Astrocyte (in vitro differentiated cells and primary cell): ENCODE data around the gene SLC10A1. TPM values are rescaled to one million over a fixed set of nuclear protein-coding genes. Genes with fewer than 3 reads are reported as not detected.

Source experiments
- DNase-seq: peaks from one replicate; pipeline ENCODE4 v3.0.0-alpha.2; 2010; ENCODE audit warnings: low read depth
- FAIRE-seq: peaks from 2 replicates; lab custom pipeline; 2011; peaks lifted over from hg19 to GRCh38; lab: Jason Lieb, UNC
- H2AFZ ChIP-seq: 2 replicates; pipeline ENCODE4 v1.6.0; 2012; ENCODE audit warnings: low read depth, low read length, inconsistent platforms
- H3K27ac ChIP-seq: 2 replicates; pipeline ENCODE4 v1.5.1; 2011; ENCODE audit warnings: low read depth, low read length, inconsistent platforms
- H3K27me3 ChIP-seq: 2 replicates; pipeline ENCODE4 v1.6.0; 2011; ENCODE audit warnings: low read length, inconsistent platforms; ENCODE audit not compliant: insufficient read depth
- H3K36me3 ChIP-seq: 2 replicates; pipeline ENCODE4 v1.5.1; 2011; ENCODE audit warnings: low read length, inconsistent platforms; ENCODE audit not compliant: insufficient read depth
- H3K4me1 ChIP-seq: 2 replicates; pipeline ENCODE4 v1.5.1; 2011; ENCODE audit warnings: low read length, inconsistent platforms; ENCODE audit not compliant: insufficient read depth
- H3K4me2 ChIP-seq: 2 replicates; pipeline ENCODE4 v1.6.0; 2012; ENCODE audit warnings: low read length, inconsistent platforms
- H3K4me3 ChIP-seq: 2 replicates; pipeline ENCODE4 v1.5.1; 2011; ENCODE audit warnings: low read depth, mild to moderate bottlenecking, low read length, inconsistent platforms; ENCODE audit not compliant: insufficient read depth
- H3K79me2 ChIP-seq: 2 replicates; pipeline ENCODE4 v1.6.0; 2012; ENCODE audit warnings: mild to moderate bottlenecking, low read length, inconsistent platforms; ENCODE audit not compliant: insufficient read depth
- H3K9ac ChIP-seq: 2 replicates; pipeline ENCODE4 v1.6.0; 2012; ENCODE audit warnings: mild to moderate bottlenecking, low read length, inconsistent platforms
- H3K9me3 ChIP-seq: 2 replicates; pipeline ENCODE4 v1.5.1; 2012; ENCODE audit warnings: low read depth, mild to moderate bottlenecking, low read length, inconsistent platforms; ENCODE audit not compliant: insufficient read depth
- H4K20me1 ChIP-seq: 2 replicates; pipeline ENCODE4 v1.6.0; 2012; ENCODE audit warnings: low read length, inconsistent platforms; ENCODE audit not compliant: insufficient read depth
- H3K27ac Mint-ChIP-seq: one replicate; pipeline ENCODE4 v1.8.0; 2021; ENCODE audit warnings: mild to moderate bottlenecking, mixed read lengths; ENCODE audit not compliant: unreplicated experiment
- H3K27me3 Mint-ChIP-seq: one replicate; pipeline ENCODE4 v1.8.0; 2021; ENCODE audit warnings: low read depth, mixed read lengths; ENCODE audit not compliant: unreplicated experiment
- H3K36me3 Mint-ChIP-seq: one replicate; pipeline ENCODE4 v1.8.0; 2021; ENCODE audit warnings: low read depth, mixed read lengths; ENCODE audit not compliant: unreplicated experiment
- H3K4me1 Mint-ChIP-seq: one replicate; pipeline ENCODE4 v1.8.0; 2021; ENCODE audit warnings: low read depth, mixed read lengths; ENCODE audit not compliant: unreplicated experiment
- H3K4me3 Mint-ChIP-seq: one replicate; pipeline ENCODE4 v1.8.0; 2021; ENCODE audit warnings: mild to moderate bottlenecking, moderate library complexity, mixed read lengths; ENCODE audit not compliant: unreplicated experiment
- H3K9me3 Mint-ChIP-seq: one replicate; pipeline ENCODE4 v1.8.0; 2021; ENCODE audit warnings: mild to moderate bottlenecking, mixed read lengths; ENCODE audit not compliant: unreplicated experiment
- CTCF ChIP-seq: IDR thresholded peaks from 2 replicates; pipeline ENCODE4 v1.5.1; 2011; ENCODE audit warnings: low read depth, mild to moderate bottlenecking, inconsistent platforms, low read length, moderate library complexity; ENCODE audit not compliant: insufficient read depth
- EZH2 ChIP-seq: IDR thresholded peaks from 2 replicates; pipeline ENCODE4 v1.6.1; 2012; ENCODE audit warnings: mild to moderate bottlenecking, low read length, inconsistent platforms; ENCODE audit not compliant: insufficient read depth
- total RNA-seq: library from RNA; stranded (reverse); gene quantifications from 2 replicates; pipeline ENCODE4 v1.2.1, GENCODE V29; 2021

SLC10A1 gene
- total RNA-seq, 1 donor from 2014 or later = not detected

- Histone ChIP-seq H3K9me3 (no peaks in the 10 kb centered on the region), H3K79me2 (peaks cover 23% of the 10 kb centered on the region), H3K4me3 (no peak overlapping the region), H4K20me1 (peaks cover 68% of the 10 kb centered on the region), H3K4me1 (no peaks in the 10 kb centered on the region), H3K36me3 (peaks cover 62% of the 10 kb centered on the region), H3K27ac (no peak overlapping the region), H2AFZ (no peak overlapping the region), H3K9ac (no peak overlapping the region), H3K27me3 (no peaks in the 10 kb centered on the region), H3K4me2 (no peak overlapping the region)
- DNase-seq (no peak), FAIRE-seq (no peak)
- Mint-ChIP-seq H3K36me3 (peaks cover 10% of the 10 kb centered on the region), H3K27me3 (no peaks in the 10 kb centered on the region), H3K27ac (no peak overlapping the region), H3K4me1 (peaks cover 5% of the 10 kb centered on the region), H3K4me3 (no peak overlapping the region), H3K9me3 (no peaks in the 10 kb centered on the region)
- TF ChIP-seq EZH2 (no peak), CTCF (no peak)
Observed at GRCh38 chr14:69776875-69777453, 20.1 kb downstream of the SLC10A1 start.

GRCh38 chr14:69775012-69775411 is 22.0 kb downstream of the SLC10A1 start:
- Histone ChIP-seq H3K4me2 (no peak overlapping the region), H3K27ac (no peak overlapping the region), H3K79me2 (peaks cover 36% of the 10 kb centered on the region), H3K4me3 (no peak overlapping the region), H3K36me3 (peaks cover 78% of the 10 kb centered on the region), H3K4me1 (no peaks in the 10 kb centered on the region), H4K20me1 (peaks cover 83% of the 10 kb centered on the region), H3K9me3 (no peaks in the 10 kb centered on the region), H3K9ac (no peak overlapping the region), H3K27me3 (no peaks in the 10 kb centered on the region), H2AFZ (no peak overlapping the region)
- DNase-seq (no peak), FAIRE-seq (no peak)
- H3K9me3 Mint-ChIP-seq = no peaks in the 10 kb centered on the region
- peaks cover 14% of the 10 kb centered on the region for H3K36me3 Mint-ChIP-seq
- no peak overlapping the region for H3K27ac Mint-ChIP-seq
- TF ChIP-seq CTCF (no peak), EZH2 (no peak)
- no peak overlapping the region for H3K4me3 Mint-ChIP-seq
- H3K27me3 Mint-ChIP-seq = no peaks in the 10 kb centered on the region
- H3K4me1 Mint-ChIP-seq = peaks cover 7% of the 10 kb centered on the region

- Histone ChIP-seq H3K9me3 (no peaks in the 10 kb centered on the region), H3K36me3 (peaks cover 86% of the 10 kb centered on the region), H3K9ac (no peak overlapping the region), H3K4me1 (peaks cover 10% of the 10 kb centered on the region), H4K20me1 (peaks cover 88% of the 10 kb centered on the region), H3K27me3 (no peaks in the 10 kb centered on the region), H3K4me2 (no peak overlapping the region), H3K27ac (no peak overlapping the region), H3K79me2 (peaks cover 49% of the 10 kb centered on the region), H3K4me3 (no peak overlapping the region), H2AFZ (no peak overlapping the region)
- FAIRE-seq (no peak), DNase-seq (no peak)
- Mint-ChIP-seq H3K36me3 (peaks cover 23% of the 10 kb centered on the region), H3K9me3 (no peaks in the 10 kb centered on the region), H3K4me1 (peaks cover 16% of the 10 kb centered on the region), H3K4me3 (no peak overlapping the region), H3K27ac (no peak overlapping the region), H3K27me3 (no peaks in the 10 kb centered on the region)
- no peak for TF ChIP-seq EZH2
- no peak for TF ChIP-seq CTCF
Observed at GRCh38 chr14:69773571-69774276, 23.3 kb downstream of the SLC10A1 start.
